Gastrocnemius medialis (tissue), 4 donors: ENCODE measurements around the gene SNX30. TPM values are rescaled to one million over a fixed set of nuclear protein-coding genes. Genes with fewer than 3 reads are reported as not detected.

Experiments used
- ATAC-seq, 2 donors: fragments of 150-250 bp; one replicate each; pipeline ENCODE4 v1.9.1; 2016
- DNase-seq, 2 donors: peaks; one replicate each; pipeline ENCODE4 v3.0.0-alpha.2; 2019
- H3K27ac ChIP-seq, 4 donors: fragments of 200-600 bp; sonication (generic); 1 replicate in 1 of 4; 2 replicates in 3 of 4; pipeline ENCODE4 v1.5.1; 2016 to 2018; ENCODE audit warnings: mild to moderate bottlenecking in 2 of 4, moderate library complexity in 1 of 4
- H3K27me3 ChIP-seq, 3 donors: fragments of 200-600 bp; sonication (generic) in 2 of 3; 1 replicate in 1 of 3; 2 replicates in 2 of 3; pipeline versions ENCODE4 v1.5.1 to v1.6.0; 2016 to 2019; ENCODE audit warnings: mild to moderate bottlenecking in 1 of 3, moderate library complexity in 1 of 3
- H3K36me3 ChIP-seq, 2 donors: fragments of 200-600 bp; sonication (generic) in 1 of 2; one replicate each; pipeline ENCODE4 v1.5.1; 2017 to 2018
- H3K4me1 ChIP-seq, 2 donors: fragments of 200-600 bp; sonication (generic) in 1 of 2; one replicate each; pipeline ENCODE4 v1.5.1; 2016 to 2017; ENCODE audit warnings: mild to moderate bottlenecking in 2 of 2
- H3K4me3 ChIP-seq, 4 donors: fragments of 200-600 bp; sonication (generic) in 3 of 4; 1 replicate in 1 of 4; 2 replicates in 3 of 4; pipeline ENCODE4 v1.5.1; 2016 to 2019; ENCODE audit warnings: mild to moderate bottlenecking in 2 of 4
- H3K9me3 ChIP-seq, 3 donors: fragments of 200-600 bp; sonication (generic) in 2 of 3; 1 replicate in 1 of 3; 2 replicates in 2 of 3; pipeline ENCODE4 v1.5.1; 2016 to 2019
- CTCF ChIP-seq, 5 experiments: fragments of 450-650 bp in 3 of 5; fragments of 200-600 bp in 2 of 5; sonication (generic) in 2 of 5; IDR thresholded peaks in 4 of 5; conservative IDR thresholded peaks in 1 of 5; 1 replicate in 4 of 5; 2 replicates in 1 of 5; pipeline ENCODE4 v1.5.1; 2016 to 2019; ENCODE audit warnings: antibody characterized with exemption in 5 of 5, mild to moderate bottlenecking in 3 of 5, moderate library complexity in 3 of 5
- POLR2A ChIP-seq, 2 donors: fragments of 450-650 bp; IDR thresholded peaks; one replicate each; pipeline ENCODE4 v1.6.1; 2017; ENCODE audit warnings: antibody characterized with exemption in 2 of 2, mild to moderate bottlenecking in 2 of 2, moderate library complexity in 2 of 2
- in situ Hi-C, 4 donors: fragments of 200-750 bp; cut with MboI; loops; one replicate each; pipeline versions ENCODE4 v1.15.0 to v1.8.0; 2017; ENCODE audit warnings: low sequenced_read_pairs in 4 of 4
- intact Hi-C: fragments of 100-400 bp; cut with DNase I; formaldehyde crosslinking; loops from one replicate; pipeline ENCODE4 v1.15.1; 2023; ENCODE audit warnings: low total_unique reads
- total RNA-seq, 4 donors: library from RNA; depleted of rRNA; stranded (reverse); fragments of >200 nt; gene quantifications; one replicate each; pipeline versions ENCODE4 v1.1.0 to v1.2.3, GENCODE V29; 2016

Gene SNX30
- total RNA-seq, 4 donors from 2014 or later: 2.3 to 6.1 (median 3.9) TPM

- Histone ChIP-seq H3K27ac (no peak overlapping the region), H3K27me3 (no peaks in the 10 kb centered on the region), H3K9me3 (no peaks in the 10 kb centered on the region), H3K36me3 (no peaks in the 10 kb centered on the region), H3K4me1 (no peaks in the 10 kb centered on the region), H3K4me3 (no peak overlapping the region)
- ATAC-seq (no peak), DNase-seq (no peak)
- no peak for TF ChIP-seq POLR2A (IDR thresholded peaks at IDR 0.05)
- TF ChIP-seq CTCF (IDR thresholded peaks at IDR 0.05 in 4 of 5, conservative IDR thresholded peaks at IDR 0.05 in 1 of 5): no peak
- in situ Hi-C loops: no loop called here
- intact Hi-C loops: no loop called here
These were observed 13.8 kb downstream of the SNX30 start for GRCh38 chr9:112764344-112764743.

- Histone ChIP-seq H3K4me3 (no peak overlapping the region), H3K27me3 (no peaks in the 10 kb centered on the region), H3K9me3 (no peaks in the 10 kb centered on the region), H3K36me3 (no peaks in the 10 kb centered on the region), H3K4me1 (no peaks in the 10 kb centered on the region), H3K27ac (no peak overlapping the region)
- intact Hi-C loops (no loop called here), in situ Hi-C loops (no loop called here)
- ATAC-seq (no peak), DNase-seq (no peak)
- TF ChIP-seq CTCF (IDR thresholded peaks at IDR 0.05 in 4 of 5, conservative IDR thresholded peaks at IDR 0.05 in 1 of 5) (no peak), POLR2A (IDR thresholded peaks at IDR 0.05) (no peak)
These were observed 14.3 kb downstream of the SNX30 start for GRCh38 chr9:112764837-112765236.

GRCh38 chr9:112765281-112765680 is 14.7 kb downstream of the SNX30 start:
- in situ Hi-C loops (no loop called here), intact Hi-C loops (no loop called here)
- TF ChIP-seq POLR2A (IDR thresholded peaks at IDR 0.05) (no peak), CTCF (IDR thresholded peaks at IDR 0.05 in 4 of 5, conservative IDR thresholded peaks at IDR 0.05 in 1 of 5) (no peak)
- H3K36me3 ChIP-seq: no peaks in the 10 kb centered on the region
- no peaks in the 10 kb centered on the region for H3K9me3 ChIP-seq
- DNase-seq (no peak), ATAC-seq (no peak)
- no peak overlapping the region for H3K4me3 ChIP-seq
- no peaks in the 10 kb centered on the region for H3K4me1 ChIP-seq
- H3K27me3 ChIP-seq: no peaks in the 10 kb centered on the region
- H3K27ac ChIP-seq: no peak overlapping the region

- no peak for ATAC-seq
These were observed 21.0 kb downstream of the SNX30 start for GRCh38 chr9:112771359-112772214.

More at GRCh38 chr9:112771359-112772214, 21.0 kb downstream of the SNX30 start:
- in situ Hi-C loops (no loop called here), intact Hi-C loops (no loop called here)
- Histone ChIP-seq H3K4me1 (peaks cover 3 to 9% of the 10 kb centered on the region in 2 donors), H3K4me3 (no peak overlapping the region), H3K9me3 (no peaks in the 10 kb centered on the region), H3K27me3 (no peaks in the 10 kb centered on the region), H3K36me3 (no peaks in the 10 kb centered on the region), H3K27ac (no peak overlapping the region)
- DNase-seq: no peak
- TF ChIP-seq CTCF (IDR thresholded peaks at IDR 0.05 in 4 of 5, conservative IDR thresholded peaks at IDR 0.05 in 1 of 5): no peak
- no peak for TF ChIP-seq POLR2A (IDR thresholded peaks at IDR 0.05)
